Prostate gland (tissue), 2 donors: ENCODE measurements around the gene PAMR1. TPM values are rescaled to one million over a fixed set of nuclear protein-coding genes. Genes with fewer than 3 reads are reported as not detected.
A peak's percentile ranks its signal among the peaks of the same experiment; 100 is the strongest.

Experiments
- DNase-seq: peaks from one replicate; pipeline ENCODE4 v3.0.0-alpha.2; 2019; ENCODE audit warnings: low spot score
- H3K27ac ChIP-seq, 2 donors: fragments of 200-600 bp; sonication (generic); 2 replicates each; pipeline ENCODE4 v1.5.1; 2017 to 2019
- H3K27me3 ChIP-seq: fragments of 200-600 bp; sonication (generic); replicated peaks from 2 replicates; pipeline ENCODE4 v1.5.1; 2019; ENCODE audit not compliant: insufficient read depth
- H3K36me3 ChIP-seq, 2 donors: fragments of 200-600 bp; sonication (generic); 1 replicate in 1 of 2; 2 replicates in 1 of 2; pipeline versions ENCODE4 v1.5.1 to v1.8.1; 2017 to 2019
- H3K4me1 ChIP-seq: fragments of 200-600 bp; sonication (generic); replicated peaks from 2 replicates; pipeline ENCODE4 v1.5.1; 2019
- H3K4me3 ChIP-seq, 2 donors: fragments of 200-600 bp; sonication (generic); 2 replicates each; pipeline ENCODE4 v1.5.1; 2017 to 2019
- H3K9me3 ChIP-seq: fragments of 200-600 bp; sonication (generic); 2 replicates; pipeline ENCODE4 v1.5.1; 2017
- POLR2A ChIP-seq: fragments of 450-650 bp; IDR thresholded peaks from one replicate; pipeline ENCODE4 v1.6.1; 2016; ENCODE audit warnings: antibody characterized with exemption, mild to moderate bottlenecking
- POLR2AphosphoS5 ChIP-seq: sonication (generic); formaldehyde crosslinking; IDR thresholded peaks from one replicate; pipeline ENCODE4 v1.6.1; 2017; ENCODE audit warnings: antibody characterized with exemption
- whole genome bisulfite sequencing: methylation state at CpG from one replicate; pipeline ENCODE4 v1.1.5; 2018; 5-methylcytosine and 5-hydroxymethylcytosine counted together
- intact Hi-C: fragments of 100-400 bp; cut with DNase I; formaldehyde crosslinking; loops from one replicate; pipeline ENCODE4 v1.14.2; 2022
- total RNA-seq, 2 donors: library from RNA; depleted of rRNA; stranded (reverse); fragments of >200 nt; gene quantifications; one replicate each; pipeline ENCODE4 v1.1.0, GENCODE V29; 2016
- TF ChIP-seq, protein P1 (sequence below), 4 experiments: fragments of 200-600 bp in 2 of 4; fragments of 450-650 bp in 2 of 4; sonication (generic) in 2 of 4; IDR thresholded peaks; 1 replicate in 3 of 4; 2 replicates in 1 of 4; pipeline ENCODE4 v1.5.1; 2016 to 2019; ENCODE audit warnings: antibody characterized with exemption in 4 of 4, mild to moderate bottlenecking in 2 of 4, moderate library complexity in 2 of 4

Gene PAMR1
- total RNA-seq, 2 donors from 2014 or later: 2.5 to 6.5 TPM

DNA sequence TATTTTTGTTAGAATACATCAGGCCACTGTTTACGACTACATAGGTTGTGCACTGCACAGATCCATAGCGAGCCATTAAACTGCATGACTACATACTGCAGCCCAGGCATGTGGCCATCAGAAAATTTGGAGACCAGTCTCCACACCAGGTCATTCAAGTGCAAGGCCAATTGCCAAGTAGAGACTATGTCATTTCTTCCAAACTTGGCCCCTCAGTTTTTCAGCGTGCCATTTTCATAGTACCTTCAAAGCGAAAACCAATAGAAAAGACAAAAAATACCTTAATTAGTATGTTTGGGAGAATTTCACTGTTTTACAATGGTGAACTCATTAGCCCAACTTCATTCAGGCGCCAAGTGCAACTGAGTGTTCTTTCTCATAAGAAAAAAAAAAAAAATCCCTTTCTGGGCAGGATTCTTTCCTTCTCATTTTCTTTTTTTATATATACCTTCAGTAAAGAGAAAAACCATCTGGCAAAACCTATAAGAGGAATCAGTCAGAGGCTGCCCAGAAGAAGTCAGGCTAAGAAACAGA is 30.4 kb downstream of the PAMR1 start:
- Histone ChIP-seq H3K9me3 (no peaks in the 10 kb centered on the region), H3K4me3 (no peak overlapping the region), H3K4me1 (no peaks in the 10 kb centered on the region), H3K27ac (no peak overlapping the region), H3K36me3 (no peaks in the 10 kb centered on the region), H3K27me3 (no peaks in the 10 kb centered on the region)
- no peak for DNase-seq
- TF ChIP-seq, protein P1, sequence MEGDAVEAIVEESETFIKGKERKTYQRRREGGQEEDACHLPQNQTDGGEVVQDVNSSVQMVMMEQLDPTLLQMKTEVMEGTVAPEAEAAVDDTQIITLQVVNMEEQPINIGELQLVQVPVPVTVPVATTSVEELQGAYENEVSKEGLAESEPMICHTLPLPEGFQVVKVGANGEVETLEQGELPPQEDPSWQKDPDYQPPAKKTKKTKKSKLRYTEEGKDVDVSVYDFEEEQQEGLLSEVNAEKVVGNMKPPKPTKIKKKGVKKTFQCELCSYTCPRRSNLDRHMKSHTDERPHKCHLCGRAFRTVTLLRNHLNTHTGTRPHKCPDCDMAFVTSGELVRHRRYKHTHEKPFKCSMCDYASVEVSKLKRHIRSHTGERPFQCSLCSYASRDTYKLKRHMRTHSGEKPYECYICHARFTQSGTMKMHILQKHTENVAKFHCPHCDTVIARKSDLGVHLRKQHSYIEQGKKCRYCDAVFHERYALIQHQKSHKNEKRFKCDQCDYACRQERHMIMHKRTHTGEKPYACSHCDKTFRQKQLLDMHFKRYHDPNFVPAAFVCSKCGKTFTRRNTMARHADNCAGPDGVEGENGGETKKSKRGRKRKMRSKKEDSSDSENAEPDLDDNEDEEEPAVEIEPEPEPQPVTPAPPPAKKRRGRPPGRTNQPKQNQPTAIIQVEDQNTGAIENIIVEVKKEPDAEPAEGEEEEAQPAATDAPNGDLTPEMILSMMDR (IDR thresholded peaks at IDR 0.05): no peak
- TF ChIP-seq POLR2AphosphoS5 (no peak), POLR2A (no peak)
- intact Hi-C loops: no loop called here
- 96% methylated on average over 5 of the region's 5 CpGs for WGBS

DNA sequence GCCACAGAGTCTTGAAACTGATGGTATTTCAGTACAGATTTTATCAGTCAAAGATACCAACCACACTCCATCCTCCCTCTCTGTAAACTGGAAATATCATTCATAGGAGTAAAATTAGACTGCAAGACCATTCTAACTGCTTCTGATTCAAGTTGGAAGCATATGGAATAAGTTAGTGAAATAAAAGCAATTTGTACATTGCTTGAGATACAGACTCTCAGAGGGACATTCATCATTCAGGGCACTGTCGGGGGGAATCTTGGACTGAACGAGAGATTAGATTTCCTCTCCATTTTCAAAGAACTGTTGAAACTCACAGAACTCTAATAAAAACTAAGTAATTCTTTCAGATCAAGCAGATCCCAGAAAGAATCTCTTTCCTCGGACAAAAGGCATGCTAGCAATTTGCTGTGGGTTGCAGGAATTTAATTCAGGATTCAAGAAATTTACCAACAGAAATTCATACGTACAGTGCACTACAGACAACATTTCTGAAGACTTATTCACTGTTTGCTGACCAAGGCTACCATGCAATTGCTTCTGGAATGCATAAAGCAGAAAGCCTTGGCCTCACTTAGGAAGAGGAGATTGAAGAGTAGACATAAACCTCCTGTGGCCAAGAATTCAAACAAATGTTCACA is 34.1 kb downstream of the PAMR1 start:
- TF ChIP-seq, protein P1 (IDR thresholded peaks at IDR 0.05): no peak
- no peak for TF ChIP-seq POLR2A
- TF ChIP-seq POLR2AphosphoS5: no peak
- 53% methylated on average over 4 of the region's 4 CpGs for WGBS
- Histone ChIP-seq H3K27ac (no peak overlapping the region), H3K4me3 (no peak overlapping the region), H3K4me1 (no peaks in the 10 kb centered on the region), H3K27me3 (no peaks in the 10 kb centered on the region), H3K9me3 (no peaks in the 10 kb centered on the region), H3K36me3 (no peaks in the 10 kb centered on the region)
- no peak for DNase-seq
- intact Hi-C loops: no loop called here

DNA sequence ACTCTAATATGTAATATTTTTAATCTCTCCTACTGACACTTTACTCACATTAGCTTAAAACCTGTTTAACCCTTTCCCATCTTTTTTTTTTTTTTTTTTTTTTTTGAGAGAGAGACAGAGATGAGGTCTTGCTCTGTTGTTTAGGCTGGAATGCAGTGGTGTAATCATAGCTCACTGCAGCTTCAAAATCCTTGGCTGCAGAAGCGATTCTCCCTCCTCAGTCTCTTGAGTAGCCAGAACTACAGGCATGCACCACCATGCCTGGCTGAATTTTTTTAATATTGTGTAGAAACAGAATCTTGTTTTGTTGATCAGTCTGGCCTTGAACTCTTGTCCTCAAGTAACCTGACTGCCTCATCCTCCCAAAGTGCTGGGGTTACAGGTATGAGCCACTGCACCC is 37.3 kb downstream of the PAMR1 start:
- Histone ChIP-seq H3K27me3 (no peaks in the 10 kb centered on the region), H3K4me3 (no peak overlapping the region), H3K4me1 (no peaks in the 10 kb centered on the region), H3K36me3 (no peaks in the 10 kb centered on the region), H3K27ac (no peak overlapping the region), H3K9me3 (no peaks in the 10 kb centered on the region)
- TF ChIP-seq, protein P1 (IDR thresholded peaks at IDR 0.05): no peak
- no peak for TF ChIP-seq POLR2AphosphoS5
- no peak for TF ChIP-seq POLR2A
- intact Hi-C loops: loop anchor here (10.0 kb wide), 1 partner anchor 563 kb away; no protein-coding TSS in a partner anchor
- no peak for DNase-seq
- WGBS: 29% methylated on average over 1 of the region's 1 CpG

DNA sequence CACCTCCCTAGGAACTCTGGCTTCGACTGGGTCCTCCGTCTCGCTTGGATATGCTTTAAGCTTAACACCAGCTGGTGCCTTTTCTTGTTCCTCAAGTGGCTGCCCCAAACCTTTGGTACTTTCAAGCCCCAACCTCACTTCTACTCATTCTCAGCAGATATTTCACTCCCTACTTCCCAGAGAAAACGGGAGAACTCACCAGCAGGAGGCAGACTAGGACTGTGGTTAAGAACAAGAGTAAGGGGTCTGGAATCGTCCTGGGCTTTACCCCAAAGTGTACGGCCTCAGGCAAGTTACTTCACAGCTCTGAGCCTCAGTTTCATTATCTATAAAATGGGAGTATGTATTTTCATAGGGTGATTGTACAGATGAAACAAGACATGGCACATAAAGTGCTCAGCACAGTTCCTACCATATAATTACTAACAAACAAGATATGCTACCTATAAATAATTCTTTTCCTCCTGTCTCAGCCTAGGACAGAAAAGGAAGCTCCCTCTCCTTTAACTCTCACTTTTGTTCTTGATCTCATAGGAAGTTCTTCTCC is 37.8 kb downstream of the PAMR1 start:
- Histone ChIP-seq H3K9me3 (no peaks in the 10 kb centered on the region), H3K27me3 (no peaks in the 10 kb centered on the region), H3K27ac (no peak overlapping the region), H3K4me3 (no peak overlapping the region), H3K4me1 (no peaks in the 10 kb centered on the region), H3K36me3 (no peaks in the 10 kb centered on the region)
- DNase-seq: no peak
- 38% methylated on average over 6 of the region's 6 CpGs for WGBS
- intact Hi-C loops: loop anchor here (10.0 kb wide), 1 partner anchor 563 kb away; no protein-coding TSS in a partner anchor
- no peak for TF ChIP-seq POLR2AphosphoS5
- TF ChIP-seq, protein P1 (IDR thresholded peaks at IDR 0.05): peak in 2 of 4 experiments; percentile 28 to 31

DNA sequence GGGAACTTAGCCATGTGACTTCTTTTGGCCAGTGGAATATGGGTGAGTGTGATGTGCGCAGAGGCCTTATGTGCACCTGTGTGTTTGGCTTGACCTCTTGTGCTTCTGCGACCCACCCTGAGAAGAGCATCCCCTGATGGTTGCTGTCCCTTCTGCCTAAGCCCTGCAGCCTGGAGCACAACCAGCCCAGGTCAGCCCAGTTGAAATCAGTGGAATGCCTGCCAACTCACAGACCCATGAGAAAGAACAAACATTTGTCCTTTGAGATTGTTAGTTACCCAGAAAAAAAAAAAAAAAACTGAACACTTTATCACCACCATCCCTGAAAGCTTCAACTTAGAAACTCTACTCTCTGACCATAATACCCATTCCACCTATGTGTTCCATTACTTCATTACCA is 38.5 kb downstream of the PAMR1 start:
- Histone ChIP-seq H3K4me1 (no peaks in the 10 kb centered on the region), H3K4me3 (no peak overlapping the region), H3K36me3 (no peaks in the 10 kb centered on the region), H3K27ac (no peak overlapping the region), H3K9me3 (no peaks in the 10 kb centered on the region), H3K27me3 (no peaks in the 10 kb centered on the region)
- intact Hi-C loops: loop anchor here (10.0 kb wide), 1 partner anchor 562 kb away; no protein-coding TSS in a partner anchor
- TF ChIP-seq POLR2A: no peak
- no peak for TF ChIP-seq POLR2AphosphoS5
- TF ChIP-seq, protein P1 (IDR thresholded peaks at IDR 0.05): no peak
- DNase-seq: no peak
- 95% methylated on average over 2 of the region's 2 CpGs for WGBS
